ENCODE results near the gene IQCN. TPM values are rescaled to one million over a fixed set of nuclear protein-coding genes. Genes with fewer than 3 reads are reported as not detected.

IQCN gene
- total and polyA plus RNA-seq, 7 donors: 1.2 to 5.8 (median 3.4) TPM

DNA sequence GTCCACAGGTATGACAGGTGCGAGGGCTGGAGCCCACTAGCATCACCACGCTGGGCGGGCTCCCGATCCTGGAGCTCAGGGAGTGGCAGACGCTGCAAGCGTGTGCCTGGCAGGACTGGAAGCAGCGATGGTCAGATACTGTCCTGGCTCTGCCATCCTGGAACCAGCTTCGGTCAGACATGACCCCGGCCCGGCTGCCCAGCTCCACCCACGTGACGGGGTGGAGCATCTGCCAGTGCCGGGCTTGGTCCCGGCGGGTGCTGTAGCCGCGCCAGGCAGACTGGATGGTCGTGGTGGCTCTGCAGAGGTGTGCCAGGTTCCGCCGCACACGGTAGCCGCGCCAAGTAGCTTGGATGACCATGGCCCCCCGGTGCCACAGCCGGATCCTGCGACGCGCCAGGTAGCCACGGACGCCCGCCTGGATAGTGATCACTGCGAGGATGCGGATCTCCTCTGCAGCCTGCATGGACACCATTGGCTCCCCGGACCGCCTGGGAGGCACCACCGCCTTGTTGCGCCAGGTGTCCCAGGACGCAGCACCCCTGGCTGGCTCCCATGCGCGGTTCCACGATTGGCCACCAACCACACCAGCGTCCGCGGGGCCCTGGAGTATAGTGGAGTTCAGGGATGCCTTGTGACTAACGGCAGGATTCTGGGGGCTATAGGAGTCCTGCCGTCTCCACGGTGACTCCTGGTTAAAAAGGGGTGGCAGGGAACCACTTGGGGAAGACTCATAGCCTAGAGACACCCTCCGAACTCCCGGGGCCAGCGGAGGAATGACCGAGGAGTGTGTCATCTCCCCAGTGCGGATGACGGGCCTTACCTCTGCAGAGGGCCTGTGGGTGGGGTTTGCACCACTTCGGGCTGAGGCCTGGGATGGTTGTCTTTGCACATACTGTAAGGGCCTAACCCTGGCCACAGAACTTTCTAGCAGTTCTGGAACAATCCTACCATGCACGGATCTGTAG, 16.5 kb downstream of the IQCN start:
- peaks cover 0 to 3% (median 0%) of the 10 kb centered on the region in 4 donors for H3K36me3 ChIP-seq
- H3K4me1 ChIP-seq: no peaks in the 10 kb centered on the region
- DNase-seq: no peak
- TF ChIP-seq EP300 (IDR thresholded peaks at IDR 0.05): no peak
- TF ChIP-seq POLR2A (IDR thresholded peaks at IDR 0.05): no peak
- TF ChIP-seq POLR2AphosphoS5 (IDR thresholded peaks at IDR 0.05): no peak
- TF ChIP-seq, protein P1, sequence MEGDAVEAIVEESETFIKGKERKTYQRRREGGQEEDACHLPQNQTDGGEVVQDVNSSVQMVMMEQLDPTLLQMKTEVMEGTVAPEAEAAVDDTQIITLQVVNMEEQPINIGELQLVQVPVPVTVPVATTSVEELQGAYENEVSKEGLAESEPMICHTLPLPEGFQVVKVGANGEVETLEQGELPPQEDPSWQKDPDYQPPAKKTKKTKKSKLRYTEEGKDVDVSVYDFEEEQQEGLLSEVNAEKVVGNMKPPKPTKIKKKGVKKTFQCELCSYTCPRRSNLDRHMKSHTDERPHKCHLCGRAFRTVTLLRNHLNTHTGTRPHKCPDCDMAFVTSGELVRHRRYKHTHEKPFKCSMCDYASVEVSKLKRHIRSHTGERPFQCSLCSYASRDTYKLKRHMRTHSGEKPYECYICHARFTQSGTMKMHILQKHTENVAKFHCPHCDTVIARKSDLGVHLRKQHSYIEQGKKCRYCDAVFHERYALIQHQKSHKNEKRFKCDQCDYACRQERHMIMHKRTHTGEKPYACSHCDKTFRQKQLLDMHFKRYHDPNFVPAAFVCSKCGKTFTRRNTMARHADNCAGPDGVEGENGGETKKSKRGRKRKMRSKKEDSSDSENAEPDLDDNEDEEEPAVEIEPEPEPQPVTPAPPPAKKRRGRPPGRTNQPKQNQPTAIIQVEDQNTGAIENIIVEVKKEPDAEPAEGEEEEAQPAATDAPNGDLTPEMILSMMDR (IDR thresholded peaks at IDR 0.05): no peak
- peaks cover 0 to 13% (median 5%) of the 10 kb centered on the region in 3 donors for H3K27me3 ChIP-seq
- no peaks in the 10 kb centered on the region for H3K9me3 ChIP-seq
- WGBS, 2 donors: 92 to 94% methylated on average over 55 of the region's 55 CpGs
- H3K27ac ChIP-seq: no peak overlapping the region
- intact Hi-C loops (cut with DNase I): no loop called here
- H3K4me3 ChIP-seq: no peak overlapping the region

DNA sequence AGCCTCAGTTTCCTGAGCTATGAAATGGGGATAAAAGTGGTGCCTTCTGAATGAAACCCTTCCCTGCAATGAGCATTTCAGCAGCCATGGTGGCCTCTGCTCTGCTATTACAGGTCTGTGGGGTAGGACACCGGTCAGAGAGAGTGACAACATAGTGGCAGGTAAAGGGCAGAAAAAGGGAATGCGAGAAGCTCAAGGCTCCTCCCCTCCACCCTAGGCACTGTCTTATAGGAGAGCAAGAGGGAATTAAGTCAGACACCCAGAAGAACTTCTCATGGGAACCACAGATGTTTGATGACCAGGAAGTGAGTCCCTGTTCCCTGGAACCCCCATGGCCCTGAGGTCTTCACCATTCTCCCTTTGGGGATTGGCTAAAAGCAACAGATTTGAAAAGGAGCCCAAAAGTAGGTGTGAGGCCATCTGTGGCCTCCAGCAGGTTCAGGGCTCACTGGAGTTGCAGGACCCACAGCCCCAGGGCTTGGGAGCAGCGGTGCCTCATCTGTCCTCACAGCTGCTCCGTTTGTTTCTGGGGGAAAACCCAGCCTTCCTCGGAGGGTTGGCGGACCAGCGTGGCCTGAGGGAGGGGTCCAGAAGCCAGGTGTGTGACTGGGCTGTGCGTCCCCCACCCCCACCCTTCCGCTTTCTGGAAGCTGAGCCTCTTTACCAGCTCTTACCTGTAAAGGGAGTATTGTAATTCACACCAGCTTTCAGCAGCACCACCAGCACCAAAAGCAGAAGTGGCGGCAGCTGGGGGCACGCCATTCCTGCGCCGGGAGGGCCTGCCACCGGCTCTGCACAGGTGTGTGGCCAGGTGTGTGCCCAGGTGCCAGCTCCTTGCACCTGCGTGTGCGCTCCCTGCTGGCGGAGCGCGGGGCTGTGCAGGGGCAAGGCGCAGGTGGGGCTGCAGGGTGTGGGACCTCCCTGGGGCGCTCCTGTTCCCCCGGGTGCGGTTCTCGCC, 19.4 kb downstream of the IQCN start:
- H3K9me3 ChIP-seq: no peaks in the 10 kb centered on the region
- intact Hi-C loops (cut with DNase I): no loop called here
- DNase-seq: no peak
- H3K4me3 ChIP-seq: no peak overlapping the region
- 10 to 21% methylated on average over 24 of the region's 24 CpGs for WGBS, 2 donors
- peaks cover 0 to 13% (median 5%) of the 10 kb centered on the region in 3 donors for H3K27me3 ChIP-seq
- no peak overlapping the region for H3K27ac ChIP-seq
- TF ChIP-seq, protein P1 (IDR thresholded peaks at IDR 0.05): peak in 1 of 4 experiments; percentile 8
- no peak for TF ChIP-seq POLR2AphosphoS5 (IDR thresholded peaks at IDR 0.05)
- H3K4me1 ChIP-seq: peaks cover 0 to 5% (median 0%) of the 10 kb centered on the region in 4 donors
- H3K36me3 ChIP-seq: peaks cover 0 to 3% (median 0%) of the 10 kb centered on the region in 4 donors

DNA sequence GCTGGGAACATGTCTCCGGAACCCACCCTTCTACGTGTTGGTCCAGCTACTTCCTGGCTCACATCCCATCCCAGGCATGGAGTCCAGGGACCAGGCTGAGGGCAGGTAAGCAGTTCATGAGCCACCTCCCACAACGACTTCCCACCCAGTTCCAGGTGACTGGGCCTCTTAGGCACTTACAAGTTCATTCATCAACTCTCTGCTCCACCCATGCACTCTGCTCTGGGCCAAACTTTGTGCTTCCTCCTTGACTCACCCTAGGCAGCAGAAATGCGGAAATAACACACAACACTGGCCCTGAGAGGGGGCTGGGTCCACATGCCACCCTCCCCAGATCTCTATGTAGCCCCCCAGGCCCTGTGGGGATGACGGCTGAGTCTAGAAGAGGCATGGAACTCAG, 20.5 kb downstream of the IQCN start:
- H3K4me3 ChIP-seq: no peak overlapping the region
- 16 to 48% methylated on average over 5 of the region's 5 CpGs for WGBS, 2 donors
- H3K4me1 ChIP-seq: peaks cover 0 to 5% (median 0%) of the 10 kb centered on the region in 4 donors
- H3K27me3 ChIP-seq: peaks cover 0 to 13% (median 5%) of the 10 kb centered on the region in 3 donors
- peaks cover 0 to 3% (median 0%) of the 10 kb centered on the region in 4 donors for H3K36me3 ChIP-seq
- no peak overlapping the region for H3K27ac ChIP-seq
- DNase-seq: no peak
- H3K9me3 ChIP-seq: no peaks in the 10 kb centered on the region
- TF ChIP-seq EP300 (IDR thresholded peaks at IDR 0.05) (no peak), POLR2AphosphoS5 (IDR thresholded peaks at IDR 0.05) (no peak), POLR2A (IDR thresholded peaks at IDR 0.05) (no peak)
- TF ChIP-seq, protein P1 (IDR thresholded peaks at IDR 0.05): no peak
- intact Hi-C loops (cut with DNase I): loop anchor here (2.0 kb wide), 1 partner anchor 139 kb away; no protein-coding TSS in a partner anchor

GRCh38 chr19:18253130-18253529, 21.1 kb downstream of the IQCN start:
- Histone ChIP-seq H3K36me3 (peaks cover 0 to 3% (median 0%) of the 10 kb centered on the region in 4 donors), H3K27ac (no peak overlapping the region), H3K27me3 (peaks cover 0 to 13% (median 5%) of the 10 kb centered on the region in 3 donors), H3K4me3 (no peak overlapping the region), H3K4me1 (peaks cover 0 to 5% (median 2%) of the 10 kb centered on the region in 4 donors), H3K9me3 (no peaks in the 10 kb centered on the region)
- intact Hi-C loops (cut with DNase I): loop anchor here (2.0 kb wide), 1 partner anchor 138 kb away; no protein-coding TSS in a partner anchor
- TF ChIP-seq, protein P1 (IDR thresholded peaks at IDR 0.05): no peak
- TF ChIP-seq POLR2A (IDR thresholded peaks at IDR 0.05) (no peak), EP300 (IDR thresholded peaks at IDR 0.05) (no peak), POLR2AphosphoS5 (IDR thresholded peaks at IDR 0.05) (no peak)
- 93 to 94% methylated on average over 4 of the region's 4 CpGs for WGBS, 2 donors
- no peak for DNase-seq

All from sigmoid colon (tissue), 7 donors.